H9 (cell line): ENCODE results near the gene GP2. TPM values are rescaled to one million over a fixed set of nuclear protein-coding genes. Genes with fewer than 3 reads are reported as not detected.
"Not testable (repeated sequence)": the region's sequence is repeated elsewhere in the genome, so short reads cannot be mapped to it uniquely, and the experiment has no call there.

ENCODE experiments used
- DNase-seq: peaks from one replicate; pipeline ENCODE4 v3.0.0-alpha.2; 2017
- H2AFZ ChIP-seq: one replicate; pipeline ENCODE4 v1.6.1; 2013; ENCODE audit warnings: mild to moderate bottlenecking, low read length, control low read depth, moderate library complexity
- H2AK5ac ChIP-seq: 2 replicates; pipeline ENCODE4 v1.6.1; 2013; ENCODE audit warnings: low read length, control low read depth, mixed read lengths; ENCODE audit not compliant: insufficient read length
- H2BK120ac ChIP-seq: one replicate; pipeline ENCODE4 v1.6.1; 2013; ENCODE audit warnings: low read depth, mild to moderate bottlenecking, low read length, control low read depth, inconsistent platforms; ENCODE audit not compliant: poor library complexity, severe bottlenecking
- H2BK12ac ChIP-seq: 2 replicates; pipeline ENCODE4 v1.6.1; 2013; ENCODE audit warnings: low read length, control low read depth, mixed read lengths, low read depth; ENCODE audit not compliant: insufficient read length
- H2BK15ac ChIP-seq: 2 replicates; pipeline ENCODE4 v1.6.1; 2013; ENCODE audit warnings: low read depth, low read length, control low read depth
- H2BK20ac ChIP-seq: one replicate; pipeline ENCODE4 v1.6.1; 2013; ENCODE audit warnings: low read depth, mild to moderate bottlenecking, low read length, control low read depth, inconsistent platforms; ENCODE audit not compliant: poor library complexity, severe bottlenecking
- H2BK5ac ChIP-seq: 2 replicates; pipeline ENCODE4 v1.6.1; 2013; ENCODE audit warnings: low read length, control low read depth, mixed read lengths; ENCODE audit not compliant: insufficient read length
- H3K14ac ChIP-seq: 2 replicates; pipeline ENCODE4 v1.6.1; 2013; ENCODE audit warnings: low read length, control low read depth; ENCODE audit not compliant: insufficient read depth
- H3K18ac ChIP-seq: 2 replicates; pipeline ENCODE4 v1.6.1; 2013; ENCODE audit warnings: low read depth, mild to moderate bottlenecking, mixed read lengths, low read length, control low read depth; ENCODE audit not compliant: insufficient read length
- H3K23ac ChIP-seq: 2 replicates; pipeline ENCODE4 v1.6.1; 2013; ENCODE audit warnings: low read length, control low read depth, mixed read lengths, low read depth; ENCODE audit not compliant: insufficient read length
- H3K23me2 ChIP-seq: 2 replicates; pipeline ENCODE4 v1.6.1; 2013; ENCODE audit warnings: low read depth, mild to moderate bottlenecking, mixed read lengths, low read length, control low read depth; ENCODE audit not compliant: insufficient read length, poor library complexity, severe bottlenecking
- H3K27ac ChIP-seq: 2 replicates; pipeline ENCODE4 v1.5.1; 2013; ENCODE audit warnings: low read length, control low read depth, mixed read lengths, low read depth; ENCODE audit not compliant: insufficient read length
- H3K27me3 ChIP-seq: 2 replicates; pipeline ENCODE4 v1.6.1; 2013; ENCODE audit warnings: low read length, control low read depth, inconsistent platforms; ENCODE audit not compliant: insufficient read depth
- H3K4ac ChIP-seq: 2 replicates; pipeline ENCODE4 v1.6.1; 2013; ENCODE audit warnings: low read depth, mild to moderate bottlenecking, control low read depth, inconsistent platforms, low read length, moderate library complexity
- H3K4me1 ChIP-seq: 2 replicates; pipeline ENCODE4 v1.6.1; 2013; ENCODE audit warnings: low read length, control low read depth, inconsistent platforms; ENCODE audit not compliant: insufficient read depth
- H3K4me2 ChIP-seq: 2 replicates; pipeline ENCODE4 v1.6.1; 2013; ENCODE audit warnings: low read length, control low read depth, mixed read lengths; ENCODE audit not compliant: insufficient read length, insufficient read depth
- H3K56ac ChIP-seq: 2 replicates; pipeline ENCODE4 v1.6.1; 2013; ENCODE audit warnings: low read depth, mild to moderate bottlenecking, mixed read lengths, low read length, control low read depth; ENCODE audit not compliant: insufficient read length
- H3K79me1 ChIP-seq: 2 replicates; pipeline ENCODE4 v1.6.1; 2013; ENCODE audit warnings: low read depth, mild to moderate bottlenecking, moderate library complexity, low read length, control low read depth, inconsistent platforms; ENCODE audit not compliant: insufficient read depth, poor library complexity, severe bottlenecking
- H3K79me2 ChIP-seq: 2 replicates; pipeline ENCODE4 v1.6.1; 2013; ENCODE audit warnings: low read length, control low read depth, inconsistent platforms; ENCODE audit not compliant: insufficient read depth
- H3K9ac ChIP-seq: 2 replicates; pipeline ENCODE4 v1.6.1; 2013; ENCODE audit warnings: low read length, control low read depth, mixed read lengths; ENCODE audit not compliant: insufficient read length; ENCODE audit errors: extremely low read depth
- H3K9me3 ChIP-seq: one replicate; pipeline ENCODE4 v1.6.1; 2013; ENCODE audit warnings: low read depth, low read length, inconsistent platforms; ENCODE audit not compliant: control insufficient read depth
- H3T11ph ChIP-seq: one replicate; pipeline ENCODE4 v1.6.1; 2013; ENCODE audit warnings: mild to moderate bottlenecking, low read length, control low read depth, inconsistent platforms
- H4K20me1 ChIP-seq: one replicate; pipeline ENCODE4 v1.6.1; 2013; ENCODE audit not compliant: control insufficient read depth, insufficient read length, insufficient read depth
- H4K5ac ChIP-seq: 2 replicates; pipeline ENCODE4 v1.6.1; 2013; ENCODE audit warnings: low read depth, mild to moderate bottlenecking, mixed read lengths, low read length, control low read depth; ENCODE audit not compliant: insufficient read length
- H4K8ac ChIP-seq: replicated peaks from 2 replicates; pipeline ENCODE4 v1.6.1; 2013; ENCODE audit warnings: low read length, control low read depth, mixed read lengths, low read depth; ENCODE audit not compliant: insufficient read length
- H4K91ac ChIP-seq: 2 replicates; pipeline ENCODE4 v1.6.1; 2013; ENCODE audit warnings: low read depth, mild to moderate bottlenecking, moderate library complexity, mixed read lengths, low read length, control low read depth; ENCODE audit not compliant: insufficient read length
- H3K27ac Mint-ChIP-seq, 3 experiments: 2 replicates in 2 of 3; 3 replicates in 1 of 3; pipeline ENCODE4 v1.8.0; 2020 to 2021; ENCODE audit warnings: mixed read lengths in 3 of 3, mild to moderate bottlenecking in 1 of 3, moderate library complexity in 1 of 3
- H3K27me3 Mint-ChIP-seq: 2 replicates; pipeline ENCODE4 v1.8.0; 2021; ENCODE audit warnings: low read depth, mild to moderate bottlenecking, moderate library complexity, mixed read lengths
- H3K36me3 Mint-ChIP-seq, 3 experiments: 2 replicates in 2 of 3; 3 replicates in 1 of 3; pipeline ENCODE4 v1.8.0; 2020 to 2021; ENCODE audit warnings: low read depth in 3 of 3, mixed read lengths in 3 of 3; ENCODE audit not compliant: insufficient read depth in 1 of 3
- H3K4me1 Mint-ChIP-seq, 2 experiments: 2 replicates each; pipeline ENCODE4 v1.8.0; 2020; ENCODE audit warnings: mixed read lengths in 2 of 2
- H3K4me3 Mint-ChIP-seq, 2 experiments: 2 replicates in 1 of 2; 3 replicates in 1 of 2; pipeline ENCODE4 v1.8.0; 2020 to 2021; ENCODE audit warnings: mild to moderate bottlenecking in 2 of 2, mixed read lengths in 2 of 2, moderate library complexity in 1 of 2
- H3K9me3 Mint-ChIP-seq, 2 experiments: 2 replicates in 1 of 2; 3 replicates in 1 of 2; pipeline ENCODE4 v1.8.0; 2020; ENCODE audit warnings: mild to moderate bottlenecking in 2 of 2, mixed read lengths in 2 of 2, moderate library complexity in 1 of 2
- CTCF ChIP-seq: fragments of 200-600 bp; sonication (generic); conservative IDR thresholded peaks from 3 replicates; pipeline ENCODE4 v1.8.0; 2021; ENCODE audit warnings: antibody characterized with exemption, mild to moderate bottlenecking
- WGBS: extraction: QIAGEN DNeasy Blood & Tissue Kit; methylation state at CpG from one replicate; pipeline ENCODE4 v1.1.7; 2013; ENCODE audit warnings: missing lambda C conversion rate, low lambda C conversion rate, mixed read lengths; ENCODE audit not compliant: insufficient read length; ENCODE audit errors: extremely low coverage; 5-methylcytosine and 5-hydroxymethylcytosine counted together
- total RNA-seq: library from RNA; stranded (reverse); gene quantifications from 2 replicates; pipeline ENCODE4 v1.2.1, GENCODE V29; 2021

The GP2 gene
- total RNA-seq, 1 experiment from 2014 or later: not detected

GRCh38 chr16:20321671-20322070, 5.6 kb downstream of the GP2 start:
- Histone ChIP-seq H3K79me2 (no peaks in the 10 kb centered on the region), H3K23ac (no peak overlapping the region), H2BK12ac (no peak overlapping the region), H3K56ac (no peak overlapping the region), H2BK120ac (no peak overlapping the region), H3K27ac (no peak overlapping the region), H4K5ac (no peak overlapping the region), H3K18ac (no peak overlapping the region), H3K79me1 (no peaks in the 10 kb centered on the region), H4K91ac (no peak overlapping the region), H3K23me2 (no peaks in the 10 kb centered on the region), H4K8ac (no peak overlapping the region), H3K9me3 (no peaks in the 10 kb centered on the region), H3K9ac (no peak overlapping the region), H3K4me1 (no peaks in the 10 kb centered on the region), H4K20me1 (peaks cover 3% of the 10 kb centered on the region), H3K4ac (no peak overlapping the region), H2BK15ac (no peak overlapping the region), H3K4me2 (no peak overlapping the region), H2BK5ac (no peak overlapping the region), H3K14ac (no peak overlapping the region), H2BK20ac (no peak overlapping the region), H3T11ph (no peak overlapping the region), H2AK5ac (no peak overlapping the region), H3K27me3 (no peaks in the 10 kb centered on the region), H2AFZ (no peak overlapping the region)
- no peak for TF ChIP-seq CTCF
- Mint-ChIP-seq H3K36me3 (no peaks in the 10 kb centered on the region), H3K9me3 (no peaks in the 10 kb centered on the region; a peak in 1 of 5 replicates), H3K27ac (peak overlapping the region in 1 of 3 experiments; percentile 57; a peak in 1 of 7 replicates), H3K4me1 (peaks cover 0 to 3% of the 10 kb centered on the region in 2 experiments; a peak in 1 of 4 replicates), H3K27me3 (peaks cover 16% of the 10 kb centered on the region), H3K4me3 (no peak overlapping the region)
- WGBS: no CpG with 5 or more reads among the region's 1 CpG
- no peak for DNase-seq

GRCh38 chr16:20321051-20321450, 6.3 kb downstream of the GP2 start:
- H3K18ac ChIP-seq, H3K4ac ChIP-seq, H3K27ac Mint-ChIP-seq, H2BK15ac ChIP-seq, H3K4me3 Mint-ChIP-seq, H3K27me3 ChIP-seq, H2BK20ac ChIP-seq, H3K56ac ChIP-seq, H4K91ac ChIP-seq, H3K14ac ChIP-seq, H3K4me2 ChIP-seq, H3K23me2 ChIP-seq, H3K36me3 Mint-ChIP-seq, H4K8ac ChIP-seq, H3K23ac ChIP-seq, H3K4me1 Mint-ChIP-seq, H4K20me1 ChIP-seq, H3K27ac ChIP-seq, H2AFZ ChIP-seq, H3K9me3 Mint-ChIP-seq, H4K5ac ChIP-seq, H3K9ac ChIP-seq, H2AK5ac ChIP-seq, H2BK5ac ChIP-seq, H3K4me1 ChIP-seq, H3K9me3 ChIP-seq, DNase-seq, H3T11ph ChIP-seq, H3K79me1 ChIP-seq, H2BK120ac ChIP-seq, H2BK12ac ChIP-seq, H3K79me2 ChIP-seq: not testable (repeated sequence)
- H3K27me3 Mint-ChIP-seq: peaks cover 17% of the 10 kb centered on the region
- no CpG with 5 or more reads among the region's 2 CpGs for WGBS
